GM12878 (cell line): ENCODE data around the gene HCN1. TPM values are rescaled to one million over a fixed set of nuclear protein-coding genes. Genes with fewer than 3 reads are reported as not detected.

Source experiments
- MLLT1 ChIP-seq: fragments of 450-650 bp; IDR thresholded peaks from 2 replicates; pipeline ENCODE4 v1.6.1; 2016; ENCODE audit warnings: mild to moderate bottlenecking
- NBN ChIP-seq: fragments of 450-650 bp; IDR thresholded peaks from 2 replicates; pipeline ENCODE4 v1.6.1; 2016
- RELA ChIP-seq: fragments of 450-650 bp; IDR thresholded peaks from 2 replicates; pipeline ENCODE4 v1.8.0; 2014; ENCODE audit warnings: borderline replicate concordance; ENCODE audit not compliant: partially characterized antibody
- polyA plus RNA-seq, 11 experiments: library from polyadenylated mRNA; depleted of rRNA in 4 of 11; unstranded in 6 of 11; stranded (reverse) in 5 of 11; fragments of >200 nt; fragmentation: Nextera tagmentation in 4 of 11; fragmentation: Illumina TruSeq in 1 of 11; extraction: Ambion mirVana in 4 of 11; extraction: Trizol in 1 of 11; gene quantifications; 1 replicate in 1 of 11; 2 replicates in 10 of 11; pipeline versions ENCODE4 v1.2.1 to v1.2.3, GENCODE V29; 2011 to 2016; ENCODE audit warnings: inconsistent platforms in 2 of 11, missing spikeins in 2 of 11, low read depth in 1 of 11
- total RNA-seq, 4 experiments: library from RNA; depleted of rRNA in 3 of 4; stranded (reverse); fragments of >200 nt in 3 of 4; fragmentation: Illumina TruSeq in 1 of 4; extraction: Trizol in 1 of 4; gene quantifications; 2 replicates each; pipeline versions ENCODE4 v1.2.1 to v1.2.3, GENCODE V29; 2013 to 2021
- TF ChIP-seq, protein P1 (sequence below): IDR thresholded peaks from 2 replicates; pipeline ENCODE4 v1.6.1; 2012; ENCODE audit warnings: improper control_type of control experiment, low read depth, low read length; ENCODE audit not compliant: insufficient replicate concordance
- TF ChIP-seq, protein P2 (sequence below): fragments of 450-650 bp; IDR thresholded peaks from 2 replicates; pipeline ENCODE4 v1.6.1; 2017; ENCODE audit warnings: antibody characterized with exemption, mild to moderate bottlenecking, moderate library complexity

HCN1 gene
- total and polyA plus RNA-seq, 10 of the 15 experiments (the other 5 are each of a cell fraction or from before 2014, with no cell fraction given): not detected

DNA sequence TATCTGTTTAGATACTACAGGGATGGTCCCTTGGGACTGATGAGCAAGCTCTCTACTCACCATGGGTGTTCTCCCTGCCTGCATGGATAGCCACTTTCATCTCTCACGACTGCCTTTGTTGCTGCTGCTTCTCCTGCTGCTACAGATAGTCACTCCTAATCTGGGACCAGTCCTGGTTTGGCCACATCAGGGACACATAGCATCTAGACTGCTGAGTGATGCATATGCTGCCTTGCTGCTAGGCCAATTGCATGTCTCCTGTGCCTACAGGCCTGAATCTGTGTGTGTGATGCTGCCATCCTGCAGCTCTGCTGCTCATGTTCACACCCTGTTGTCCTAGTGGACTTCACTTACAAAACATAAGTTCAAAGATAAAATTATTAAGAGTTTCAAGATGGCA, 297.1 kb downstream of the HCN1 start (continued):
- TF ChIP-seq, protein P1, sequence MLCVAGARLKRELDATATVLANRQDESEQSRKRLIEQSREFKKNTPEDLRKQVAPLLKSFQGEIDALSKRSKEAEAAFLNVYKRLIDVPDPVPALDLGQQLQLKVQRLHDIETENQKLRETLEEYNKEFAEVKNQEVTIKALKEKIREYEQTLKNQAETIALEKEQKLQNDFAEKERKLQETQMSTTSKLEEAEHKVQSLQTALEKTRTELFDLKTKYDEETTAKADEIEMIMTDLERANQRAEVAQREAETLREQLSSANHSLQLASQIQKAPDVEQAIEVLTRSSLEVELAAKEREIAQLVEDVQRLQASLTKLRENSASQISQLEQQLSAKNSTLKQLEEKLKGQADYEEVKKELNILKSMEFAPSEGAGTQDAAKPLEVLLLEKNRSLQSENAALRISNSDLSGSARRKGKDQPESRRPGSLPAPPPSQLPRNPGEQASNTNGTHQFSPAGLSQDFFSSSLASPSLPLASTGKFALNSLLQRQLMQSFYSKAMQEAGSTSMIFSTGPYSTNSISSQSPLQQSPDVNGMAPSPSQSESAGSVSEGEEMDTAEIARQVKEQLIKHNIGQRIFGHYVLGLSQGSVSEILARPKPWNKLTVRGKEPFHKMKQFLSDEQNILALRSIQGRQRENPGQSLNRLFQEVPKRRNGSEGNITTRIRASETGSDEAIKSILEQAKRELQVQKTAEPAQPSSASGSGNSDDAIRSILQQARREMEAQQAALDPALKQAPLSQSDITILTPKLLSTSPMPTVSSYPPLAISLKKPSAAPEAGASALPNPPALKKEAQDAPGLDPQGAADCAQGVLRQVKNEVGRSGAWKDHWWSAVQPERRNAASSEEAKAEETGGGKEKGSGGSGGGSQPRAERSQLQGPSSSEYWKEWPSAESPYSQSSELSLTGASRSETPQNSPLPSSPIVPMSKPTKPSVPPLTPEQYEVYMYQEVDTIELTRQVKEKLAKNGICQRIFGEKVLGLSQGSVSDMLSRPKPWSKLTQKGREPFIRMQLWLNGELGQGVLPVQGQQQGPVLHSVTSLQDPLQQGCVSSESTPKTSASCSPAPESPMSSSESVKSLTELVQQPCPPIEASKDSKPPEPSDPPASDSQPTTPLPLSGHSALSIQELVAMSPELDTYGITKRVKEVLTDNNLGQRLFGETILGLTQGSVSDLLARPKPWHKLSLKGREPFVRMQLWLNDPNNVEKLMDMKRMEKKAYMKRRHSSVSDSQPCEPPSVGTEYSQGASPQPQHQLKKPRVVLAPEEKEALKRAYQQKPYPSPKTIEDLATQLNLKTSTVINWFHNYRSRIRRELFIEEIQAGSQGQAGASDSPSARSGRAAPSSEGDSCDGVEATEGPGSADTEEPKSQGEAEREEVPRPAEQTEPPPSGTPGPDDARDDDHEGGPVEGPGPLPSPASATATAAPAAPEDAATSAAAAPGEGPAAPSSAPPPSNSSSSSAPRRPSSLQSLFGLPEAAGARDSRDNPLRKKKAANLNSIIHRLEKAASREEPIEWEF: no peak
- TF ChIP-seq, protein P2, sequence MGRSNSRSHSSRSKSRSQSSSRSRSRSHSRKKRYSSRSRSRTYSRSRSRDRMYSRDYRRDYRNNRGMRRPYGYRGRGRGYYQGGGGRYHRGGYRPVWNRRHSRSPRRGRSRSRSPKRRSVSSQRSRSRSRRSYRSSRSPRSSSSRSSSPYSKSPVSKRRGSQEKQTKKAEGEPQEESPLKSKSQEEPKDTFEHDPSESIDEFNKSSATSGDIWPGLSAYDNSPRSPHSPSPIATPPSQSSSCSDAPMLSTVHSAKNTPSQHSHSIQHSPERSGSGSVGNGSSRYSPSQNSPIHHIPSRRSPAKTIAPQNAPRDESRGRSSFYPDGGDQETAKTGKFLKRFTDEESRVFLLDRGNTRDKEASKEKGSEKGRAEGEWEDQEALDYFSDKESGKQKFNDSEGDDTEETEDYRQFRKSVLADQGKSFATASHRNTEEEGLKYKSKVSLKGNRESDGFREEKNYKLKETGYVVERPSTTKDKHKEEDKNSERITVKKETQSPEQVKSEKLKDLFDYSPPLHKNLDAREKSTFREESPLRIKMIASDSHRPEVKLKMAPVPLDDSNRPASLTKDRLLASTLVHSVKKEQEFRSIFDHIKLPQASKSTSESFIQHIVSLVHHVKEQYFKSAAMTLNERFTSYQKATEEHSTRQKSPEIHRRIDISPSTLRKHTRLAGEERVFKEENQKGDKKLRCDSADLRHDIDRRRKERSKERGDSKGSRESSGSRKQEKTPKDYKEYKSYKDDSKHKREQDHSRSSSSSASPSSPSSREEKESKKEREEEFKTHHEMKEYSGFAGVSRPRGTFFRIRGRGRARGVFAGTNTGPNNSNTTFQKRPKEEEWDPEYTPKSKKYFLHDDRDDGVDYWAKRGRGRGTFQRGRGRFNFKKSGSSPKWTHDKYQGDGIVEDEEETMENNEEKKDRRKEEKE: no peak
- TF ChIP-seq NBN (no peak), RELA (no peak), MLLT1 (no peak)
- TF ChIP-seq, all 136 proteins: peak for 0
